Gastroesophageal sphincter (tissue), 4 donors: ENCODE results near the gene ATF4. TPM values are rescaled to one million over a fixed set of nuclear protein-coding genes. Genes with fewer than 3 reads are reported as not detected.

Source experiments
- ATAC-seq: fragments of 150-250 bp; one replicate; pipeline ENCODE4 v1.9.1; 2016; ENCODE audit warnings: mild to moderate bottlenecking, moderate library complexity
- H3K27ac ChIP-seq, 4 donors: fragments of 200-600 bp; sonication (generic) in 3 of 4; 1 replicate in 3 of 4; 2 replicates in 1 of 4; pipeline ENCODE4 v1.5.1; 2016 to 2019
- H3K27me3 ChIP-seq: fragments of 200-600 bp; sonication (generic); one replicate; pipeline ENCODE4 v1.5.1; 2019
- H3K36me3 ChIP-seq, 2 donors: fragments of 200-600 bp; sonication (generic); one replicate each; pipeline ENCODE4 v1.5.1; 2019; ENCODE audit warnings: control low read depth in 1 of 2
- H3K4me1 ChIP-seq, 3 donors: fragments of 200-600 bp; sonication (generic); 1 replicate in 2 of 3; 2 replicates in 1 of 3; pipeline ENCODE4 v1.5.1; 2016 to 2019; ENCODE audit warnings: control low read depth in 2 of 3
- H3K4me3 ChIP-seq, 2 donors: fragments of 200-600 bp; sonication (generic); one replicate each; pipeline ENCODE4 v1.5.1; 2019; ENCODE audit warnings: mild to moderate bottlenecking in 1 of 2, moderate library complexity in 1 of 2
- H3K9me3 ChIP-seq, 3 donors: fragments of 200-600 bp; sonication (generic); one replicate each; pipeline ENCODE4 v1.5.1; 2017 to 2019; ENCODE audit warnings: control low read depth in 2 of 3
- EP300 ChIP-seq: sonication (generic); formaldehyde crosslinking; IDR thresholded peaks from one replicate; pipeline ENCODE4 v1.6.1; 2017; ENCODE audit warnings: antibody characterized with exemption, mild to moderate bottlenecking
- POLR2A ChIP-seq, 2 donors: fragments of 450-650 bp; IDR thresholded peaks; one replicate each; pipeline ENCODE4 v1.6.1; 2017; ENCODE audit warnings: antibody characterized with exemption in 2 of 2, mild to moderate bottlenecking in 2 of 2, moderate library complexity in 1 of 2
- POLR2AphosphoS5 ChIP-seq: sonication (generic); formaldehyde crosslinking; IDR thresholded peaks from one replicate; pipeline ENCODE4 v1.6.1; 2017; ENCODE audit warnings: antibody characterized with exemption
- whole genome bisulfite sequencing, 2 donors: methylation state at CpG; one replicate each; pipeline ENCODE4 v1.1.5; 2018; ENCODE audit warnings: low coverage in 1 of 2; 5-methylcytosine and 5-hydroxymethylcytosine counted together
- total RNA-seq, 4 donors: library from RNA; depleted of rRNA; stranded (reverse); fragments of >200 nt; gene quantifications; one replicate each; pipeline ENCODE4 v1.1.0, GENCODE V29; 2016
- TF ChIP-seq, protein P1 (sequence below), 4 experiments: fragments of 200-600 bp in 2 of 4; fragments of 450-650 bp in 2 of 4; sonication (generic) in 1 of 4; IDR thresholded peaks; one replicate each; pipeline ENCODE4 v1.5.1; 2017 to 2019; ENCODE audit warnings: antibody characterized with exemption in 4 of 4, mild to moderate bottlenecking in 2 of 4, moderate library complexity in 2 of 4

ATF4 gene
- total RNA-seq, 4 donors from 2014 or later, result 450 to 718 (median 563) TPM

DNA sequence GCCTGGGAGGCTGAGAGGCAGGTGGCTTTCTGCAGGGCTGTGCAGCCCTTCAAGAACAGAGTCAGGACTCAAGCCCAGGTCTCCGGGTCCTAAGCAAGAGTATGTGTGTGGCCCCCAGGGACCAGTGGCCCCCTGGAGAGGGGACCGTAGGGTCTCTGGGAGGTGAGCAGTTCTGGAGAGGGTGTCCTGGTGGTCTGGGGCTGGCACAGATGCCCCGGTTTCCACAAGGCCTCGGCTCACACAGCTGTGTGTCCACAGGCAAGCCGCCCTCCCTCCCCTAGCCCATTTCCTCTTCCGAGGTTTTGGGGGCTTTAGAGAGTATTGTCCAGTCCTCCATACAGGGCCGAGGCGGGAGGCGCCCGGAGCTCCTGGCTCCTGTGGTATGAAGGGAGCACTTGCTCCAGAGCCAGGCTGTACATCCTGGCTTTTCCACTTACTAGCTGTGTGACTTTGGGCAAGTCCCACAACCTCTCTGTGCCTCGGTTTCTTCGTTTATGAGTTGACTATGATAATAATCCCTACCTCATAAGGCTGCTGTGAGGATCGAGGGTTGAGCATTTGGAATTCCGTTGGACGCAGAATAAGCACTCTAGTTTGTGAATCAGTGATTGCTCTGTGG lies 15.6 kb downstream of the ATF4 start:
- H3K9me3 ChIP-seq, result no peaks in the 10 kb centered on the region
- H3K4me3 ChIP-seq, result no peak overlapping the region
- H3K36me3 ChIP-seq, result no peaks in the 10 kb centered on the region
- 83 to 94% methylated on average over 3 to 7 of the region's 15 CpGs for WGBS, 2 donors
- peaks cover 2 to 26% (median 16%) of the 10 kb centered on the region in 3 donors for H3K4me1 ChIP-seq
- TF ChIP-seq POLR2A (IDR thresholded peaks at IDR 0.05) (no peak), POLR2AphosphoS5 (no peak), EP300 (no peak)
- TF ChIP-seq, protein P1, sequence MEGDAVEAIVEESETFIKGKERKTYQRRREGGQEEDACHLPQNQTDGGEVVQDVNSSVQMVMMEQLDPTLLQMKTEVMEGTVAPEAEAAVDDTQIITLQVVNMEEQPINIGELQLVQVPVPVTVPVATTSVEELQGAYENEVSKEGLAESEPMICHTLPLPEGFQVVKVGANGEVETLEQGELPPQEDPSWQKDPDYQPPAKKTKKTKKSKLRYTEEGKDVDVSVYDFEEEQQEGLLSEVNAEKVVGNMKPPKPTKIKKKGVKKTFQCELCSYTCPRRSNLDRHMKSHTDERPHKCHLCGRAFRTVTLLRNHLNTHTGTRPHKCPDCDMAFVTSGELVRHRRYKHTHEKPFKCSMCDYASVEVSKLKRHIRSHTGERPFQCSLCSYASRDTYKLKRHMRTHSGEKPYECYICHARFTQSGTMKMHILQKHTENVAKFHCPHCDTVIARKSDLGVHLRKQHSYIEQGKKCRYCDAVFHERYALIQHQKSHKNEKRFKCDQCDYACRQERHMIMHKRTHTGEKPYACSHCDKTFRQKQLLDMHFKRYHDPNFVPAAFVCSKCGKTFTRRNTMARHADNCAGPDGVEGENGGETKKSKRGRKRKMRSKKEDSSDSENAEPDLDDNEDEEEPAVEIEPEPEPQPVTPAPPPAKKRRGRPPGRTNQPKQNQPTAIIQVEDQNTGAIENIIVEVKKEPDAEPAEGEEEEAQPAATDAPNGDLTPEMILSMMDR (IDR thresholded peaks at IDR 0.05), result no peak
- H3K27me3 ChIP-seq, result no peaks in the 10 kb centered on the region
- no peak for ATAC-seq
- no peak overlapping the region for H3K27ac ChIP-seq

DNA sequence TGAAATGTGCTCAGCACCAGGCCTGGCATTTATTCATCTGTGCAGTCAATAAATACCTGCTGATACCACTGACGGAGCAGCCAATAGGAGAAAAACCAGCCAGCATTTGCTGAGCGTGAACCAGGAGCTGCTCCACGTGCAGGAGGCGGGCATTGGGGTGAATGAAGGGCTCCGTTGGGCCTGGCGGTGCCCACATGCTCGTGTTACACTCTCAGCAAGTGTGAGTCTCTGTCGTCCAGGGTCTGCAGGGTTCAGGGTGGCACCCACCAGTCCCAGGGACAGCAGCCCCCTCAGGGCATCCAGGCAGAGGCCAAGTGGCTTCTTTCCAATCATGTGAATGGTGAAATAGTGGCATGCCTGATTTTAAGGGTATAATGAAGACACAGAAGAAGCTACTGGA lies 16.3 kb downstream of the ATF4 start:
- H3K4me3 ChIP-seq, result no peak overlapping the region
- peaks cover 4% of the 10 kb centered on the region for H3K27me3 ChIP-seq
- no peak overlapping the region for H3K27ac ChIP-seq
- H3K9me3 ChIP-seq, result no peaks in the 10 kb centered on the region
- H3K36me3 ChIP-seq, result no peaks in the 10 kb centered on the region
- WGBS, 2 donors, result 70% methylated on average over 4 of the region's 8 CpGs; no CpG with 5 or more reads in 1 of the 2 donors
- H3K4me1 ChIP-seq, result peaks cover 0 to 19% (median 8%) of the 10 kb centered on the region in 3 donors
- ATAC-seq, result no peak
- TF ChIP-seq POLR2AphosphoS5, result no peak
- no peak for TF ChIP-seq POLR2A (IDR thresholded peaks at IDR 0.05)
- no peak for TF ChIP-seq EP300
- TF ChIP-seq, protein P1 (IDR thresholded peaks at IDR 0.05), result no peak

DNA sequence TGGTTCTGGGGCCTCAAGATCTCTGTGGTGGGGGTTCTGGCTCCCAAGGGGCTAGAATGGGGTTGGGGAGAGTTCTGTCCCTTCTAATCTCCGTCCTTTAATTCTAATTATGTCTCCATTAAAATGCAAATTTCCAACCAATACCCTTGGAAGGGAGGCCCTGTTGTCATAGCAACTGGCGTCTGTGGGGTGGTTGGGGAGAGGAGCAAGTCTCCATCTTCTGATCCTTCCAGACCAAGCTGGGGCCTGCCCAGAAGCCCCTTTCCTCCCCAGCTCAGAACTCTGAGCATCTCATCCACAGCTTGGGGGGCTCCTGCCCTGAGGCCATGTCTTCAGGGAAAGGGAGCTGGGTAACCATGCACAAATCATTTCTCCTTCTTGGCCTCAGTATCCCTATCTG lies 17.6 kb downstream of the ATF4 start:
- Histone ChIP-seq H3K4me3 (no peak overlapping the region), H3K4me1 (peaks cover 0 to 14% (median 5%) of the 10 kb centered on the region in 3 donors), H3K27ac (no peak overlapping the region), H3K36me3 (no peaks in the 10 kb centered on the region), H3K27me3 (peaks cover 17% of the 10 kb centered on the region), H3K9me3 (no peaks in the 10 kb centered on the region)
- WGBS, 2 donors, result 24 to 33% methylated on average over 1 to 2 of the region's 2 CpGs
- no peak for TF ChIP-seq EP300
- TF ChIP-seq, protein P1 (IDR thresholded peaks at IDR 0.05), result no peak
- no peak for TF ChIP-seq POLR2A (IDR thresholded peaks at IDR 0.05)
- no peak for TF ChIP-seq POLR2AphosphoS5
- ATAC-seq, result no peak

DNA sequence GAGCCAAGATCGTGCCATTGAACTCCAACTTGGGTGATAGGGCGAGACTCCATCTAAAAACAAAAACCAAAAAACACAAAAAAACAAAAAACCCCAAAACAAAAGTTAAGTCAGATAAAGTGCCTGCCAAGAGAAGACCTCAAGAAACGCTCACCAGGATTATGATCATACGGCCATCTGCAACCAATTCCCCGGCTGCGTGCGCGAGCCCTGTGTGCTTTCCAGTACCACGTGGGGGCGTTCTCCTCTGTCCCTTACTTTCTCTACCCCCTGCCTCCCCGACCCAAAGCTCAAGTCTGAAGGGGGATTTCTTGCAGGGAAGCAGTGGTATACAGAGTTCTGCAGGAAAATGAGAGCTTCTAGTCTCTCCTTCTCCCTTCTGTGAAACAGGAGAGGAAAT lies 22.7 kb downstream of the ATF4 start:
- TF ChIP-seq EP300, result no peak
- no peak for TF ChIP-seq POLR2A (IDR thresholded peaks at IDR 0.05)
- TF ChIP-seq, protein P1 (IDR thresholded peaks at IDR 0.05), result no peak
- TF ChIP-seq POLR2AphosphoS5, result no peak
- Histone ChIP-seq H3K27ac (no peak overlapping the region), H3K4me1 (peaks cover 0 to 5% (median 0%) of the 10 kb centered on the region in 3 donors), H3K4me3 (no peak overlapping the region), H3K27me3 (peaks cover 61% of the 10 kb centered on the region), H3K9me3 (no peaks in the 10 kb centered on the region), H3K36me3 (no peaks in the 10 kb centered on the region)
- ATAC-seq, result no peak
- WGBS, 2 donors, result 0 to 15% methylated on average over 9 to 11 of the region's 11 CpGs
